GM18870 (cell line): ENCODE data around the gene TEX19.
"Not testable (repeated sequence)": the region's sequence is repeated elsewhere in the genome, so short reads cannot be mapped to it uniquely, and the experiment has no call there.

Experiments
- ATAC-seq: cut with Tn5 transposase; IDR thresholded peaks from one replicate; pipeline ENCODE4 v1.9.1; 2021; ENCODE audit warnings: moderate library complexity; ENCODE audit not compliant: unreplicated experiment

The TEX19 gene

DNA sequence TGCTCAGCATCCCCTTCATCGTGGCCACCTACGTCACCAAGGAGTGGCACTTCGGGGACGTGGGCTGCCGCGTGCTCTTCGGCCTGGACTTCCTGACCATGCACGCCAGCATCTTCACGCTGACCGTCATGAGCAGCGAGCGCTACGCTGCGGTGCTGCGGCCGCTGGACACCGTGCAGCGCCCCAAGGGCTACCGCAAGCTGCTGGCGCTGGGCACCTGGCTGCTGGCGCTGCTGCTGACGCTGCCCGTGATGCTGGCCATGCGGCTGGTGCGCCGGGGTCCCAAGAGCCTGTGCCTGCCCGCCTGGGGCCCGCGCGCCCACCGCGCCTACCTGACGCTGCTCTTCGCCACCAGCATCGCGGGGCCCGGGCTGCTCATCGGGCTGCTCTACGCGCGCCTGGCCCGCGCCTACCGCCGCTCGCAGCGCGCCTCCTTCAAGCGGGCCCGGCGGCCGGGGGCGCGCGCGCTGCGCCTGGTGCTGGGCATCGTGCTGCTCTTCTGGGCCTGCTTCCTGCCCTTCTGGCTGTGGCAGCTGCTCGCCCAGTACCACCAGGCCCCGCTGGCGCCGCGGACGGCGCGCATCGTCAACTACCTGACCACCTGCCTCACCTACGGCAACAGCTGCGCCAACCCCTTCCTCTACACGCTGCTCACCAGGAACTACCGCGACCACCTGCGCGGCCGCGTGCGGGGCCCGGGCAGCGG, 15.7 kb downstream of the TEX19 start:
- ATAC-seq: no peak

GRCh38 chr17:82375359-82376041, 16.5 kb downstream of the TEX19 start:
- ATAC-seq: no peak

DNA sequence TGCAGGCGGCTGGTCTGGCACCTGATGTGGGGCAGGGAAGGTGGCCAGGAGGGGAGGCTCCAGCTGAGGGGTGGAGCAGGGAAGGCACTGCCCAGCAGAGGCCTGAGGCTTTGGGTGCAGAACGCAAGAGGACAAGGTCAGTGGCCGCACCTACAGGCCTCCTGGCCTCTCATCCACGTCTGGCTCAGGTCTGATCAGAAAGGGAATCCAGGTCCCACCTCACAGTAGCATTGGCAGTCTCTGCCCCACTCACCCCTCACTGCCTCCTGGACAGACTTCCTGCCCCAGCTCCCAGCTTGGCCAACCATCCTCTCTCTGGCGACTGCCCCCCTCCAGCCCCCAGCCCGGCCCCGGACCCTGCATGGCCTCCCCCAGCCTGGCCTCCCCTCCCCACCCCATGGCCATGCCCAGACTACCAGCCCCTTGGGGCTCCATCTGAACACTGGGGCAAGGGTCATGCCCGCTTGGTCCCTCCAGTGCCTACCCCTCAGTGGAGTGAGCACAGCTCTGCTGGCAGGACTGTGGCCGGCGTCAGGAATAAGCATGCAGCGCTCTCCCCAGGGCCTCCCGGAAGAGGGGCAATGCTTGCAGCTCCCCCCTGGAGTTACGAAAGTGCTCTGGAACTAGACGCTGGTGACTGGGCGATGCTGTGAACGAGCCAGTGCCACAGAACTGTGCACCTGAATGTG, 17.1 kb downstream of the TEX19 start:
- no peak for ATAC-seq

GRCh38 chr17:82377294-82377693, 18.2 kb downstream of the TEX19 start:
- ATAC-seq: not testable (repeated sequence)

DNA sequence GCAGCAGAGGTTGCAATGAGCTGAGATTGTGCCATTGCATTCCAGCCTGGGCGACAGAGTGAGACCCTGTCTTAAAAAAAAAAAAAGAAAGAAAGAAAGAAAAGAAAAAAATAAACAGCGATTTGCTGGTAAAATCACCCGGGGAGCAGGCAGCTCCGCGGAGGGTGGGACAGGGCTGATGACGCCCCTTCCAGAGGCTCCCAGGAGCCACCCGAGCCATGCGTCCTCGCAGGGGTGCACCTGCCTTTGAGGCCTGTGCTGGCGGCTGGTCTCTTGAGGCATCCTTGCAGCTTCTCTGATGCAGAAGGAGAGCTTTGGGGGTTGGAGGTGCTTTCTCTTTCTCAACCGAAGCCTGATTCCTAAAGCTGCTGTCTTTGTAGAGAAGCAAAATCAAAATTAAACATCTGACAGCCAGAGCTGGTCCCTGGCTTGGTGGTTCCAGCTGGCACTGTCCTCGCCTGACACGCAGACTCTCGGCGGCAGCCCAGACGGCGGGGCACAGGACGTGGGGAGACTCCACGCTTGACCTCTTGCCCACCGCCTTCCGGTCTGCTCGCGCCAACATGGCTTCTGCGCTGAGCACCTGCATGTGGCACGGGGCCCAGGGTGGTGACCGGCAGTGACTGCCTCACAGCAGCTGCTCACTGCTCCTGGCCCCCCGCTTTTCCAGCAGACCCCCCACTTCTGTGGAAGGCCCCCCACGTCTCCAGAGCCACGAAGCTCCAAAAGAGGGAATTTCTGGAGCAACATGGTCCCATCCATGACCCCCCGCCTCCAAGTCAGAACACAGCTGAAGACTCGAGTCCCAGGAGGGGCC, 19.1 kb downstream of the TEX19 start:
- ATAC-seq: no peak

DNA sequence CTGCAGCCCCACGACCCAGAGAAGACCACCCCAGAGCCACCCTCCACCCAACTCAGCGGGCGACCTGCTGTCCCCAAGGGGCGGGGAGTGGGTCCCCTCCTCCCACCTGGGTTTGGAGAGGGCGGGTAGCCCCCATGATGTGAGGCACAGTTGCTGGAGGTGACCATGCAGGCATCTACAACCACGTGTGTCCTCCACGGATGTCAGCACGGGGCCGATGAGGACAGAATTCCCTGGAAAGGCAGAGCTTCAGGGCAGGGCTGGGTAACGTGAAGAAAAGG, 19.6 kb downstream of the TEX19 start:
- ATAC-seq: no peak

GRCh38 chr17:82380860-82381702, 22.0 kb downstream of the TEX19 start:
- no peak for ATAC-seq

DNA sequence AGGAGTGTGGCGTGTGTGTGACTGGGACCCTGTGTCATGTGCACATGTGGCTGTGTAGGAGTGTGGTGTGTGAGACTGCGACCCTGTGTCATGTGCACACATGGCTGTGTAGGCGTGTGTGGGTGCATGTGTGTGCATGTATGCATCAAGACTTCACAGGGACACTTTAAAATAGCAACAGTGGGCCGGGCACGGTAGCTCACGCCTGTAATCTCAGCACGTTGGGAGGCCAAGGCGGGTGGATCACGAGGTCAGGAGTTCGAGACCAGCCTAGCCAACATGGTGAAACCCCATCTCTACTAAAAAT, 22.6 kb downstream of the TEX19 start:
- not testable (repeated sequence) for ATAC-seq

GRCh38 chr17:82382220-82382932, 23.3 kb downstream of the TEX19 start:
- not testable (repeated sequence) for ATAC-seq

DNA sequence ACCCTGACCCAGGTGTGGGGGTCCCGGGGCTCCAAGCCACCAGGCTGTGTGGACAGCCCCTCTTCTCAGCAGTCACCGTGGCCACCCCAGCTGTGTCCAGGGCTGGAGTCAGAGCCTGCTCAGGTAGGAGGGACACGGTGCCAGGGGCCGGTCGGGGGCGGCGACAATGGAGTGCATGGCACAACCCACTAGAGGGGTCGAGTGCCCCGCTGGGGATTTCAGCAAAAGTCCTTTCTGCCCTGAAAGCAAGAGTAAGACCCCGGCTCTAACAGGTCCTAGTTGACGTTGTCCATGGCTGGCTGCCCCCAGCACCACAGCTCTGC, 23.8 kb downstream of the TEX19 start:
- no peak for ATAC-seq

DNA sequence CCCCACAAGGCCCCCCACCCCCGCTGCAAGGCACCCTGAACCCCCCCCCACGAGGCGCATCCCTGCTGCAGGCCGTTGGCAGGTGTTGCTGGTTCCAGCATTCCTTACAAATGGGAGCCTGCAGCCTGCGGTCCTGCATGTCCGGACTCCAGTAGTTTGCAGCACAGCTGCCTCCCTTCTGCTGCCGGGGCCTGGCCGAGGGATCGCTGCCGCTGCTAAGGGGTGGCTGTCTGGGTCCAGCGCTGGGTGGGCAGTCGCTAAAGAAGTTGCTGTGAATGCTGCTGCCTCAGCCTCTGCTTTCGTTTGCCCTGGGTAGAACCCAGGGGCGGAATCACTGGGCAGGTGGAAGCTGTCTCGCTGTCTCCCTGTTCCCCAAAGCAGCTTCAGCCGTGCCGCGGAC, 24.4 kb downstream of the TEX19 start:
- ATAC-seq: no peak

GRCh38 chr17:82384051-82384729, 25.1 kb downstream of the TEX19 start:
- ATAC-seq: no peak

DNA sequence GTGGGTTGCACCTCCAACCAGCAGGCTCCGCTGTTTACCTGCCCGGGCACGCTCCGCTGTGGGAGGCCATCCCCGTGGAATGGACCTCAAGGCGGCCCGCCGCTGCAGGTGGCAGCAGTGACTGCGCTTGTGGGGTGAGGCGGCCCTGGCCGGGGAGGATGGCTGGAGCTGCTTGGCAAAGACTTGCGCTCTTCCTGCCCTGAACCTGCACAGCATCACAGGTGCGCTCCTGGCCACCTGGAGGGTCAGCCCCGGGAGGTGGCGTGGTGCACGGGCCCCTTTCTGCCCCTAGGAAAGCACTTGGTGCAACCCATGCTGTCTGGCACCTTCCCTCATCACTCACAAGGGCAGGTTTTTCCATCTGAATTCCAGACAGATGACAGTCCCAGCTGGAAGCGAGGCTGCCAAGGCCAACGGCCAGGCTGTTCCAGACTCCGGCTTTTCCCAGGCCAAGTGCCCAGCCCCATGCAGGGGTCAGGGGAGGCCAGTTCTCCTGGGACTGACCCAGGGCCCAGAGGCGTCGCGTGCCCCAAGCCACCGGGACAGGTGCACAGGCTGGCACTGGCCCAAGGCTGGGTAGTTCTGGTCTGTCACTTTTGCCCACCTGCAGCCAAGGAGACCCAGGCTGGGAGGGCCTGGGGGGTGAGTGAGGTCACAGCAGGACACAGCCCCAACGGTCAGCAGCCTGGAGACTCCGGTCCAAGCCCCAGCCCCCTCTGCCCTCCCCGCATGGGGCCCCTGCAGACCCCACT, 25.9 kb downstream of the TEX19 start:
- ATAC-seq: no peak

GRCh38 chr17:82385559-82386254, 26.7 kb downstream of the TEX19 start:
- ATAC-seq: no peak

DNA sequence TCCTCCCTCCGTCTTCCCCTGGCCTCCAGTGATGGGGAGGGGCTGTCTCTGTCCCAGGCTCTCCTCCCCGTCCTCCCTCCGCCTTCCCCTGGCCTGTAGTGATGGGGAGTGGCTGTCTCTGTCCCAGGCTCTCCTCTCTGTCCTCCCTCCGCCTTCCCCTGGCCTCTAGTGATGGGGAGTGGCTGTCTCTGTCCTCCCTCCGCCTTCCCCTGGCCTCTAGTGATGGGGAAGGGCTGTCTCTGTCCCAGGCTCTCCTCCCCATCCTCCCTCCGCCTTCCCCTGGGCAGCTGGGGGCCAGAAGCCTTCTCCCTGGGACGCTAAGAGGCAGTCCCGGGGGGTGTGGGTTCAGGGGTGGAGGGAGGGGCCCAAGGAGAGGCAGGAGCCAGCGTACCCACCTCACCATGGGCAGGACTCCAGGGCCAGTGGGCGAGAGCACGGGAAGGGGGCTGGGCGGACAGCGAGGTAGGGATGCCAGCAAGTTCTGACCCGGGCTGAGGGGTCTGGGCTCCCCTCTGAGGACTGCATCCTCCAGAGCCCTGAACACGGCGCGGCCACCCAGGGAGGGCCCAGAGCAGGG, 27.3 kb downstream of the TEX19 start:
- no peak for ATAC-seq

DNA sequence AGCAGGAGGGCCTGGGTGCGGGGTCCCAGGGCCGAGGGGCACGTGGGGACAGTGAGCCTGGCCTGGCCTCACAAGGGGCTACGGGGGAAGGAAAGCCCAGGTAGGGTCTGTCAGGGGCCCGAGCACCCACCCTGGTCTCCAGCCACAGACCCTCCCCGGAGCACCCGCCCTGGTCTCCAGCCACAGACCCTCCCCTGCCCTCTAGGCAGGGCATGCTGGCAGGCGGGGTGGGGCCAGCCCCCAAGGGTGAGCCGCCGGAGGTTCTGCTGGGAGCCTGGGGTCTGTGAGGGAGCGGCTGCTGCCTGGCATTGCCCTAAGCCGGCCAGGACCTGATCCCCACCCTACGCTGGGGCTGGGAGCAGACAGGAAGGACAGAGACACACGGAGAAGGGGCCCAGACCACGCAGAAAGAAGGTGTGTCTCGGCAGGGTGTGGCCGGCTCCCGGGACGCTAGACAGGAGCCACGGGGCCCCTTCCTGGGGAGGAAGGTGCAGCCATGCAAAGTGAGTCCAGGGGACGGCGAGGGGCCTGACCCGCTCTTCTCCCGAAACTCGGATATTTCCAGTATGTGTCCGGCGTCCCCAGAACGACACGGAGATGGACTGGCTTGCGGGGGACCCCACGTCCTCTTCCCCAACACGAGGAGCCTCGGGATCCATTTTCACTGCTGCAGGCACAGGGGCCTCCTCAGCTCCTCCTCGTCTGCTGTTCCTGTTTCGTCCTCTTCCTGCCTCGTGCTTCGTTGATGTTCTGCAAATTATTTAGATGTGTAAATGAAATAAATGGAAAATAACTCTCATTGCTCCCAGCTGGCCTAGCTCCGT, 28.0 kb downstream of the TEX19 start:
- no peak for ATAC-seq

- ATAC-seq: no peak
These were observed 28.7 kb downstream of the TEX19 start for GRCh38 chr17:82387705-82388106.
